HG03175 (cell line): ENCODE results near the gene TUBAL3.

Experiments used
- ATAC-seq: cut with Tn5 transposase; IDR thresholded peaks from one replicate; pipeline ENCODE4 v1.9.1; 2021; ENCODE audit warnings: mild to moderate bottlenecking, moderate library complexity; ENCODE audit not compliant: unreplicated experiment

The TUBAL3 gene

DNA sequence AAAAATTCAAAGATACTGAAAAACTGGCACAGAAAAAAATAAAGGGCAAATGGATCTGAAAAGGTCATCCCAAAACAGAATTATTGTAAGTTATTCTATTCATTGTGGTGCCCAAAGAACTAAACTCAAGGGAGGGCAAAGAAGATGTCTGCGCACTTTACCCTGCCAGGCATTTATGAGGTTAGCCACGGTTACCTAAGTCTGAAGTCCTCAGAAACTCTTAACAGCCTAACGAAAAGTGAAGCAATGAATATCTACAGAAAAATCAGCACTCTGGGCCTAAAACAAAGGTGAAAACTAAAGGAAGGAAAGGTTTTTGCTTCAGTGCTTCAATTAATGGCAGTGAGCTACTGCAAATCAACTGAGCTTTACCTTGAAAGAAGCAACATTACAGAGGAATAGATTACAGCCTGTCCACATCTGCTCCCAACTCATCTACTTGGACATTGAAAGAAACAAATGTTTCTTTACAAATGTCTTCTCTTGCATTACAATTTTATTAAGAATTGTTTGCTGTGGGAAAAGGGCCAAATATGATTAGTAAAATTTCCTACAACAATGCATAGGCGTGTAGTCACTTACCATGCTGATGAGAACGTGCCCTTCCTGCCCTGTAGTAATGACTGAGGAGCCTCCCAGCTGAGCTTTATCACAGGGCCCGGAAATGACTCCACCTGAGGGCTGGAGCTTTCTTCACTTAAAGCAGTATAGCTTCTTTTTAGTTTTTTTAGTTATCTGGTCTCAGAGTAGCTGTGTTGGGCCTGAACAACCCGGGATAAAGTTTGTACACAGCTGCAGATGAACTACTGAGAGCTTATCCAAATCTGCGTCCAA, at the start of gene TUBAL3:
TSS of gene TUBAL3 (minus strand) at position 621 of the 834 bp plus-strand sequence. CDS start at position 585, 36 bp downstream.
- no peak for ATAC-seq

DNA sequence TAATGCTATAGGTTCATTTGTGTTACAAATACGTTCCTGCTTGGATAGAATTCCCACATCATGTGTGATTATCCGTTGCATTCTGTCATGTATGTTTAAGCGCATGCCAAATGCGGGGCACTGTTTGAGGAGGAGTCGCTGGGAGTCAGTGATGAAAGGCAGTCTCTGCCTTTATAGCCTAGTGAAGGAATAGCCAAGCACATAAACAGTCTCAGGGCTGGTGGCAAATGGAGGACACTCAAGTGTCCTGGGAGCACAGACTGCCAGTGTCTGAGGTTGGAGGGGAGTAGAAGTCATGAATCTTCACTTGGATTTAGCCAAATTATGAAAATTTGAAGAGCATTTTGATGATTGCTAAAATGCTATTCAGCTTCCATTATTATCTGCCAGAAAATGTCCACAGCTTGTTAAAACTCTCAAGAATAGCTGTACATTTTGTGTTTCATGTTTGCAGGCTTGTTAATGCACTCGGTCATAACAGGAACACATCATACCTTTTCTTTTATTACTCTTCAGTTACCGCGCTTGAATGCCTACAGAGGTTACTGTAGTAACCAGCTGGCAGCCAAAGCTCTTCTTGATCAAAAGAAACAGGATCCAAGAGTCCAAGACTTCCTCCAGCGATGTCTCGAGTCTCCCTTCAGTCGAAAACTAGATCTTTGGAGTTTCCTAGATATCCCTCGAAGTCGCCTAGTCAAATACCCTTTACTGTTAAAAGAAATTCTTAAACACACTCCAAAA, 49.3 kb upstream of the TUBAL3 start:
- ATAC-seq, result no peak

DNA sequence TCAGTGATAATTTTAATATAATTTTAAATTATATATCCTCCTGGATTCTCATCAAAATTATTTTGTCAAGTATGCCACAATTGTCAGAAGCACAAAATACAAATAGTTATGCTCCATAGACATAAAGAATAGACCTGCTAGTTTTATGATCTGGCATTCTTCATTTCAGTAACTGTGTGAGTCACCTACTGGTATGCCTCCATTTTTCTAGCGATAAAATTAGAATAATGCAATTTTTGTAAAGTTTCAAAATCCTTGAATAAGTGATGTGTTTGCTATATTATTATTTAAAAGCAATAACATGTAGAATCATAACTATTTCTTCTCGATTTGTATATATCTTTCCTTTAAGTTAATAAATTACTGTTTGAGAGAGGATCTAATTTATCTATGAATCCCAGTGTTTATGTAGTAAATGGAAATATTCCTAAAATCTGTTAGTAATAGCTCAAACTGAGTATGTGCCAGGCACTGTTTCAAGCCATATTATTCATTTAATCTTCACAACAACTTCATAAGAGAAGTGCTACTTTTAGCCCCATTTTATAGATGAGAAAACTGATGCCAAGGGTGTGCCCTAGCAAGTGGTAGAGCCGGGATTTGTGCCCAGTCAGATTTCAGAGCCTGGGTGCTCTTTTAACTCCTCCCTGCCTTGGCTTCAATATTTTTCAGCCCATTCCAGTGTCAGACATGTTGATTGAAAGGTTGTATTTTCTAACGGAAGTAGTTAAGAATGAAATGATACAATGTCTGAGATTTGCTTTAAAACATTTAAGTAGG, 46.2 kb upstream of the TUBAL3 start:
- no peak for ATAC-seq

DNA sequence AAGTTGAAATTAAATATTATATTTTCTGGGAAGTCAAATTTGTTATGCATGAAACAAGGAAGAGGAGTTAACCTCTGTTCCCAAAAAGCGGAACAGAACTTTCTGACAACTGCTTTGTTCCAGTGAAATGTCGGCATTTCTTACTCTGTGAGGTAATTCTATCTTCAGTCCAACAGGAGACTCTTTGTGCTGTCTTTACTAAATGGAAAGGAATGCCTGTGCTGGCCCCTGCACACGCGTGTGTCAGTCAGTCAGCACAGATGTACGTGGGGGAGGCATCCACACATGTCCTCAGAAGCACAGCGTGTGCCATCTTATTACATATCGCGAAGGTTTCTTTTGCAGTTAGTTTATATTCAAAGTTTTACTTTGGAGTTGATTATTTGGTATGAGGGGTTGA, 45.2 kb upstream of the TUBAL3 start:
- ATAC-seq, result no peak

DNA sequence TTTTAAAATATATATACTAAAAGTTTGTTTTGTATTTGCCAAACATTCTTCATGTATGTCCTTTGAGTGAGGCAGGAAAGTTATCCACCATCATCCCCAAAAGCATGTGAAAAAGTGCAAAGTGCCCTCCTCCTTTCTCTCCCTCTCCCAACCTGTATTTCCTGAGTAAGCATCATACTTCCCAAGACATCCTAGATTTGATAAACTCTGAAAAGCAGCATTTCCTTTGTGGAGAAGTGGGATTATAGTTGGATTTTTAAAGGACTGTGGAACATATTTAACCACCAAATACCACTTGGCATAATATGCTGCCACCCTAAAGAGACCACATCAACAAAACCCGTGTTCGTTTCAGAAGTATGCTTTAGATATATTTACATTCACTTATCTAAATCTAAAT, 44.6 kb upstream of the TUBAL3 start:
- ATAC-seq, result no peak

DNA sequence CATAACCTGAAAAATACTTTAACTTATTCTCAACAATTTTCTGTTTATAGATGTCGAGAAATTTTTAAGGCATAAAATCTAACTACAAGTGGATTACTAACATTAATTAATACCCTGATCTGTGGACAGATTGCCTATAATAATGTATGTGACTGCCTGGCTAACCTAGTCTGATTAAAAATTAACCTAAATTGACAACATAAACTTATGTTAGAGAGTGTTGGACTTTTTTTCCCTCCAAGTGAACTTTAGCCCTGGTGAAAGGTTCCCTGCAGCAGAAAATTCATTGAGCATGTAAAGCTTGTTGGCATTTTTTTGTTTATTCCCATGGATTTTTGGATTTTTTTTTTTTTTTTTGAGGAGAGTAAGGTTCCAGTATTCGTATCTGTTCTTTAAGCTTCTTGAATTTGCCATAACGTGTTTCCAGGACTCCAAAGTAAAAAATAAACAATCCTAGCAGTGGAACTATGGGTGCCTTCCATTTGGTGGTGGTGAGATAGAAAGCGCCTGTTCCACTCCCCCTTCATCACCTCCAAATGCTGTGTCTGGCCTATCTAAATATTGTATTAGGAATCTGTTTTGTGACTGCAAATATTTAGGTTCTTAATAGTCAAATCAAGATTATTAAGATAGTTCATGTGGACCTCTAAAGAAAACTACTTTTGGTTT, 43.8 kb upstream of the TUBAL3 start:
- ATAC-seq, result no peak

DNA sequence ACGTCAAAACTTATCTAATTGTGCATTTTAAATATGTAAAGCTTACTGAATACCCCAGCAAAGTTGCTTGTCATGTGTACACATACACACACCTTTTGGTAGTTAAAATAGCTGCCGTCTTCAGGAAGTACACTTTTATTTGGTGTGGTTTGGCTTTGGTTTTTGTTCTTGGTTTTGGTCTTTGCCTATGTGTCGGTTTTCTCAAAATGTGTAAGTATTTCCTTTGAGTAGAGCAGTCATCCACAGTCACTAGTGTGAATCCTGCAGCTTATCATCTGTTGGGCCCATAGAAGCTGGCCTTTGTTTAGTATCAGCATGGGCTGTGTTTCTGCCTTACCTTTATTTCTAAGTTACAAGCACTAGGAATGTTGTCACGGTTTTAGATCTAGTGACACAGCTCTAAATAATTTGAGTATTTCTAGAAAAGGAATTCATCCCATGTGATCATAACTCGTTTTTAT, 43.0 kb upstream of the TUBAL3 start:
- ATAC-seq, result peak; percentile 44

DNA sequence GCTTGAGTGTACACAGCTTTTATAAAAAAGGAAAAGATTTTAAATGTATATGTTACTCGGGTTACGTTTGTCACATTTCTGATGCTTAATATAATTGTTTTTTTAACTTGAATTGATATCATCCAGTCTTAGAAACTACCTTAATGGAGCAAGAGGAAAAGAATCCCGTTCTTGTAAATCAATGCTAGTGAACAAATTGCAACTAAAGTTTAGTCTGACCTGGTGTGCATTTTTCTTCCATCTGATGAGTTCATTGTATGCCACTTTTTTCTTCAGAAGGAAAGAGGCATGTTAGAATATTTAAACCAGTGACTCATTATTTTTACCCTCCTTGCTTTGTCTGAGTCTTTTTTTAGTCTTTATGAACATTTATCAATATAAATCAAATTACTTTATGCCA, 42.4 kb upstream of the TUBAL3 start:
- no peak for ATAC-seq

DNA sequence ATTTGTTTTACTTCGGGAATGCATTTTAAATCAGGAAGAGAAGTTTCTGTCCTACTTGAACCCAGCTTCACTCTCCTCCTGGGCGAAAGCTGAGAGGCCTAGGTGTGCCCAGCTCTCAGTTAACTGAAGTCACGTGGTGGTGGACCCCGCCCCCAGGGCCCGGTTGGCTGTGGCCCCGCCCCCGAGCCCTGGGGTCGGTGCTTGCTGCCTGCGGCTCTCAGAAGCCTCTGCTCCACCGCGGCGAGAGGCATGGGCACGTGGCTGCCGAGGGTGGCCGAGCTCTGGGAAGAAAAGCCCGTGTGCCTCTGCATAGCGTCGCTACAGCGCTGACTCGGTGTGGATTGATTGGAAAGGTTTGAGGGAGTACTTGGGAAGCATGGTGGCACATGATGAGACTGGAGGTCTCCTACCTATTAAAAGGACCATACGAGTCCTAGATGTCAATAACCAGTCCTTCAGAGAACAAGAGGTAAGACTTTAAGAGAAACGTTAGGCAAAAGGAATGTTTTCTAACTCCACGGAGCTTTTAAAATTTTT, 41.8 kb upstream of the TUBAL3 start:
- no peak for ATAC-seq

DNA sequence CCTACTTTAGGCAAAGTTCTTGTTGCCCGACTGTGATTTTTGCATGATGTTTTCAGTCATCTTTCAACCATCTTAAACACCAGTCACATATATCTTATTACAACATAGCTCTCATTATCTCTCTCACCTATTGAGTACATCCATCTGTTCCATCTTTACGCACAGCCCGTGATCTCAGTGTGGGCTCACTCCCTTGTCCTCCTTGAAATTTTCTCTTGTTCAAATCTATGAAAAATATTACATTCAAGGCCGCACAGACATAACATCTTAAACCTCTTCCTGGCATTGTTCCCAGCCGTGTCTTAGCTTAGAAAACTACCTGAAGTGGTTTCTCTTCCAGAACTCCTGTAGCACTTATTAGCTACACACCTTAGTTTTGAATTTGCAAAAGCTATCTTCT, 40.4 kb upstream of the TUBAL3 start:
- ATAC-seq, result no peak

DNA sequence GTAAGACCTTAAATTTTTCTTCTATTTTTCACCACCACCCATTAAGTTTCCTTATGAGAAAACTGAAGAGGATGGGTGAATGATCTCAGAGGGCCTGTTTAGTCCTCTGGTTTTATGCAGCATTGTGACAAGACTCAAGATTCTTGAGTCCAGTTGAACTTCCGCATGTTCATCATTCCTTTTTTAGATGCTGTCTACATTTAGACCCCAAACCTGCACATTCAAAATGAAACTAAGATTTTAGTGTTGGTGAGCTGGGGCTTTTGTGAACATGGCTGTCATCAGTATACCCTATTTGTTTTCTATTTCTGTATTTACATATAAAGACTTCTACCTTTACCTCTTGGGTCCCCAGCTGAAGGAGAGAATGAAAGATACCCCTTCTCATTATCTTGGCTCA, 38.8 kb upstream of the TUBAL3 start:
- ATAC-seq, result peak; percentile 76

DNA sequence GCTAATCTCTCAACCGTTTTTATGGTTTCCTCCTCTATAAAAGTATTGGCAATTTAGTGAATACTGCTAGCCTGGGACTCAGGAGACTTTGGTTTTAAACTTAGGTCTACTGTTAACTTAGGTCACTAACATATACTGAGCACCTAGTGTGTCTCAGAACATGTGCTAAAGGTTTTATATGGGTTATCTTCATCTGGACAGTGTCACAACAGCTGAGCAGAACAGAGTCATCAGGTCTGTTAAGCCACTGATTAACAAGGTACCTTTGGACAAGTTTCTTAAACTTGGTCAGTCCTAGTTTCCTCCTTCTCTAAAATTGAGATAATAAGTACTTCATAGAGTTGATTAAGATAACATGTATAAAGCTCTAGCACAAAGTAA, 38.4 kb upstream of the TUBAL3 start:
- peak; percentile 43 for ATAC-seq

DNA sequence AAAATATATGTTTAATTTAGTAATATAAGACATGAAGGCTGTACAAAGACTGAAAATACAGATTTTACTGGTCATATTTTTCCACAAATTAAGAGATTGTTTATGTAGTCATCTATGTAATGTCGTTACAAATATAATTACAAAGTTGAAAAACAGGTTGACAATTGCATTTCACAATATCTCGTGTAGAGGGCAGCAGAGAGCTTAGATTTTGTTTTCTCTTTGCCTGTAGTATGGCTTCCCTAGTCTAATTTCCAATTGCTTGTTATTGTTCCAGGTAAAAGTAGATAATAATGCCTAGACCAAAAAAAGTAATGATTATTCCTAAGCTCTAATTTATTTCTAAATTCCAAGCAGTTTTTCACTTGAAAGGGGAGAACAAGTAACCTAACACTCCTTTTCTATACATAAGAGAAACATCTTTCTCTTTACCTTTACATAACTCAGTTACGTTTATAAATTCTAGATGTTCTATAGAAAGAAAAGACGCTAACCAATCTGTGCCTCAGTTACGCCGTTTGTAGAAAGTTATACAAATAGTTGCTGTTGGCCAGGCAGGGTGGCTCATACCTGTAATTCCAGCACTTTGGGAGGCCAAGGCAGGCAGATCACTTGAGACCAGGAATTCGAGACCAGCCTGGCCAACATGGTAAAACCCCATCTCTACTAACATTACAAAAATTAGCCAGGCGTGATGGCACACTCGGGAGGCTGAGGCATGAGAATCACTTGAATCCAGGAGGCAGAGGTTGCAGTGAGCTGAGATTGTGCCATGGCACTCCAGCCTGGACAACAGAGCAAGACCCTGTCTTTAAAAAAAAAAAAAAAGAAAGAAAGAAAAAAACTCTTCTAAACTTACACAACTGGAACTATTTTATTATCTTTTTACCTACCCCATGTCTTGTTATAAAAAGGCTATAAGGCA, 37.7 kb upstream of the TUBAL3 start:
- ATAC-seq, result no peak

DNA sequence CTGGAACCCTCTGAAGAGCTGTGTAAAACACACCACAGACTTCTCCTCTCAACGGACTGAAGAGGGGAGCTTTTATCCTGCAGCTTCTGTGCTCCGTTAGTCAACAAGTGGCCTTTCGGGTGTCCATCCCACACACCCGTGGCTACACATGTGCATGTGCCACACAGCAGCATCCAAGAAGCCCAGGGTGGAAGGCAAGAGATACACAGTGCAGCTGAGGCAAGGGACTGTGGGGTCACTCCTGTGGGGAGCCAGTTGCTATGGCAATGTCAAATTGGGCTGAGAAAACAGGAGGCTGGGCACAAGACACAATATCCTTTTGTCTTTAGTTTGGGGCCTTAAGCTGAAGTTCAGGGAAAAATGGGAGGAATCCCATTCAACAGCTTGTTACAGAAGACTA, 36.5 kb upstream of the TUBAL3 start:
- ATAC-seq, result no peak

DNA sequence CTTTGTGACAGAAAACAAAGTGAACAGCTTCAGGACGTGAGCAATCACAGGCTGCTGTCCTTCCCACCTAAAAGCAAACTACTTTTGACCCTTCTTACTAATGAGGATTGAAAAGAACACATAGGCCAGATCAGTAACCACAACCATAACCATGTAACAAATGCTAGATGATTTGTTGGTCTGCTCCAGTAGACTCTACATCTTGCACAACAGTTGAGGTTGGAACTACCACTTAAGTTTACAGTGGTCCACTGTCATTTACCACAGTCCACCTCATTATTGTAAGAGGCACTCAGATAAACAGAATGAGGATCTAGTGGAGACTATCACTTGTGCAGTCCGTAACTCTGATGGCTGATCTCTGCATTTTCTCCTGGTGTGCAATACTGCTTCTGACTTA, 35.6 kb upstream of the TUBAL3 start:
- ATAC-seq, result no peak

DNA sequence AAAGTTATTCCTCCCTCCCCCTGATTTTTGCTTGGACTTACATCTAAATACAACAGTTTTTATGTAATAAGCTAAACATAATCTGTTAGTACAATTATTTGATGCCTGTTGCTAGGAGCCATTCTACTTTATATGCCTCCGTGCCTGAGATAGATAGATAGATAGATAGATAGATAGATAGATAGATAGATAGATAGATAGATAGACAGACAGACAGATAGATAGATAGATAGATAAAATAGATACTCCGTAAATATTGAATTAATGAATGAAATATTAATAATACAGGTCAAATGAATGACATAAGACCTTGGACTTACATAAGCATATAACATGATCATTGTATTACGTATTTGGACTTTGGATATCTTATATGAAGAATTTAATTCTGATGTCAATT, 30.7 kb upstream of the TUBAL3 start:
- no peak for ATAC-seq

DNA sequence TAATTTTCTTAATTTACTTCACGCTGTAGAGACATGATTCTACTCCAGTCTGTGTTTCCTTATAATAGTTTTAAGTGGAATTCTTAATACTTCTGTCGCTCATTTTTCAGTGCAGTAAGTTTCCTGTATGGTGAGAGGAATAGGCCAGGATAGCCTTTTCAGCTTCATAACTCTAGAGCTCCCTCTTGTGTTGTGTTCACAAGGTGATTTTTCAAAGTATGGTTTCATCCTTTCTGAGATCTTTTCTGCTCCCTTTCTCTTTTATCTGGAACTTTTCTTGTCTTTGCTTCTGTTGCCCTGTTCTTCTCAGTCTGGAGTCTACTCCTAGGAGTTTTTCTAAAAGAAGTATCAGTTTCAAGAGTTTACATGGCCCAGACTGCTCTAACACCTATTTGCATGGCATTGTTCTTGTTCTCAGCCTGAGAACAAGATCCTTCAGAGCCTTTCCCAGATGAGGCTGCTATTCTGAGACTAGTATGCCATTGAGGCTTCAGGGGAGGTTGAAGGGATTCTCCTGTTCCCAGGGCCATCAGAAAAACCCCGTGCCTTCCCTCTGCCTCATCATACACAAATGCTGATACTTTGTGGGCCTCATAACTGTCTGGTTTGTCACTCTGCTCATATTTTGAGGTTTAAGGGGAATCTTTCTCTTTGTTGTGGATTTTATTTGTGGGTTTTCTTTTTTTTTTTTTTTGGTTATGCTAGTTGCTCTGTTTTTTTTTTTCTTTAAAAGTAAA, 29.6 kb upstream of the TUBAL3 start:
- ATAC-seq, result peak; percentile 58

DNA sequence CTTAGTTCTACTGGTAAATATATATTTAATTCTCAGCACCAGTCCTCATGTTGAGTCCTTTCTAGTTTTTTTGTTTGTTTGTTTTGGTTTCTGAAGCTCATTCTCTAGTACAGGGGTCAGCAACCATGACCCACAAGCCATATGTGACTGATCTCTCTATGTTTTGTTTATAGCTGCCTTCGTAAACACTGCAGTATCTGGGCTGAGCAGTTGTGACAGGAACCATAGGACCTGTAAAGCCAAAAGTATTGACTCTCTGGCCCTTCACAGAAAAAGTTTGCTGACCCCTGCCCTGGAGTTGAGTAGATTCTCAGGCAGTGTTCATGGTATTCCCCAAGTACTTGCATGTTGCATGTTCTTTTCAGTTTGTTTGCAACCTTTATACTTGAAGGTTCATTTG, 28.6 kb upstream of the TUBAL3 start:
- ATAC-seq, result no peak

DNA sequence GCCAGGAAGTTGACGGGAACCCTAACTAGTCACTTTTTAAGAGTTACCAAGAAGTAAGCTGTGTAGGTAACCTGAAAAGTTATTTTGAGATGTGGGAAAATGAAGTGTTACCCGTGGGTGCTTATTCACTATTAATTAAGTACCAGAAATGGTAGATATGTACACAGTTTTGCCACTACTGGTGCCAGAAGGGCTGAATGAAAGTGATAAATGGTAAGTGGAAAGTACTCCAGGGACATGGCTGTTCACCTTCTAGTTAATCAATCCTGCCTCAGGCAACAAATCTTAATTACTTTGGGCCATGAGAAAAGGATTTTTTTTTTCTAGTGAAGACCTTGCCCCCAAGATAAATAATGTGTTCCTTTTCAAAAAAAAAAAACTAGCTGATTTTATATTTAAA, 23.5 kb upstream of the TUBAL3 start:
- no peak for ATAC-seq
